Liver (tissue), 9 donors: Measurements from ENCODE around the gene TRMT2A. TPM values are rescaled to one million over a fixed set of nuclear protein-coding genes. Genes with fewer than 3 reads are reported as not detected.

Experiments used
- DNase-seq: peaks from one replicate; pipeline ENCODE4 v3.0.0-alpha.2; 2017; ENCODE audit warnings: low spot score
- H3K27ac ChIP-seq, 2 donors: one replicate each; pipeline ENCODE4 v1.7.0; 2013; ENCODE audit warnings: inconsistent platforms in 2 of 2, low read length in 2 of 2, control low read depth in 1 of 2, low read depth in 1 of 2, mild to moderate bottlenecking in 1 of 2
- H3K27me3 ChIP-seq, 4 donors: one replicate each; pipeline versions ENCODE4 v1.6.1 to v1.7.0; 2013; ENCODE audit warnings: low read length in 3 of 4, inconsistent platforms in 1 of 4, mild to moderate bottlenecking in 1 of 4, moderate library complexity in 1 of 4; ENCODE audit not compliant: control insufficient read depth in 4 of 4, insufficient read depth in 4 of 4
- H3K36me3 ChIP-seq, 4 donors: one replicate each; pipeline versions ENCODE4 v1.6.1 to v1.7.0; 2013; ENCODE audit warnings: low read length in 3 of 4, mild to moderate bottlenecking in 3 of 4, low read depth in 1 of 4, moderate library complexity in 1 of 4; ENCODE audit not compliant: control insufficient read depth in 4 of 4, insufficient read depth in 3 of 4
- H3K4me1 ChIP-seq, 4 donors: one replicate each; pipeline versions ENCODE4 v1.6.1 to v1.7.0; 2013; ENCODE audit warnings: low read length in 3 of 4, mild to moderate bottlenecking in 3 of 4, moderate library complexity in 1 of 4; ENCODE audit not compliant: control insufficient read depth in 4 of 4, insufficient read depth in 4 of 4
- H3K4me3 ChIP-seq, 3 donors: one replicate each; pipeline versions ENCODE4 v1.6.1 to v1.7.0; 2013; ENCODE audit warnings: low read length in 3 of 3, control low read depth in 1 of 3, low read depth in 1 of 3, mild to moderate bottlenecking in 1 of 3
- H3K9ac ChIP-seq, 2 donors: one replicate each; pipeline ENCODE4 v1.7.0; 2013; ENCODE audit warnings: low read length in 2 of 2, mild to moderate bottlenecking in 2 of 2, moderate library complexity in 2 of 2, control low read depth in 1 of 2, low read depth in 1 of 2
- H3K9me3 ChIP-seq, 4 donors: one replicate each; pipeline versions ENCODE4 v1.6.1 to v1.7.0; 2013; ENCODE audit warnings: low read length in 3 of 4; ENCODE audit not compliant: control insufficient read depth in 4 of 4
- EGR1 ChIP-seq, 2 donors: IDR thresholded peaks; 2 replicates each; pipeline ENCODE4 v1.6.1; 2016 to 2018; ENCODE audit warnings: antibody characterized with exemption in 2 of 2, low read depth in 2 of 2
- FOXA1 ChIP-seq: IDR thresholded peaks from 2 replicates; pipeline ENCODE4 v1.6.1; 2016; ENCODE audit warnings: antibody characterized with exemption
- FOXA2 ChIP-seq: IDR thresholded peaks from 2 replicates; pipeline ENCODE4 v1.6.1; 2016; ENCODE audit warnings: antibody characterized with exemption
- HNF4A ChIP-seq, 2 donors: conservative IDR thresholded peaks; 2 replicates each; pipeline ENCODE4 v1.6.1; 2016; ENCODE audit warnings: antibody characterized with exemption in 2 of 2, mild to moderate bottlenecking in 2 of 2
- JUND ChIP-seq, 2 donors: IDR thresholded peaks; 2 replicates each; pipeline ENCODE4 v1.6.1; 2016; ENCODE audit warnings: antibody characterized with exemption in 2 of 2
- RAD21 ChIP-seq, 2 donors: IDR thresholded peaks; 2 replicates each; pipeline ENCODE4 v1.6.1; 2016; ENCODE audit warnings: antibody characterized with exemption in 2 of 2, mild to moderate bottlenecking in 2 of 2
- RXRA ChIP-seq, 2 donors: IDR thresholded peaks; 2 replicates each; pipeline ENCODE4 v1.6.1; 2017 to 2018; ENCODE audit warnings: antibody characterized with exemption in 2 of 2, mild to moderate bottlenecking in 1 of 2
- SP1 ChIP-seq: IDR thresholded peaks from 2 replicates; pipeline ENCODE4 v1.6.1; 2018; ENCODE audit warnings: antibody characterized with exemption, mild to moderate bottlenecking
- YY1 ChIP-seq: IDR thresholded peaks from 2 replicates; pipeline ENCODE4 v1.6.1; 2016; ENCODE audit warnings: antibody characterized with exemption, mild to moderate bottlenecking
- ZBTB33 ChIP-seq: IDR thresholded peaks from 2 replicates; pipeline ENCODE4 v1.6.1; 2016; ENCODE audit warnings: antibody characterized with exemption
- whole genome bisulfite sequencing: extraction: QIAGEN DNeasy Blood & Tissue Kit; methylation state at CpG from one replicate; pipeline ENCODE4 v1.1.7; 2013; 5-methylcytosine and 5-hydroxymethylcytosine counted together
- polyA plus RNA-seq, 2 donors: library from polyadenylated mRNA; stranded (reverse) in 1 of 2; unstranded in 1 of 2; fragments of 200-250 nt in 1 of 2; fragments of >200 nt in 1 of 2; fragmentation: Nextera tagmentation in 1 of 2; extraction: Ambion mirVana in 1 of 2; gene quantifications; one replicate each; pipeline versions ENCODE4 v1.2.1 to v1.2.3, GENCODE V29; 2013 to 2015
- total RNA-seq, 2 donors: library from RNA; depleted of rRNA; stranded (reverse); fragments of >200 nt; gene quantifications; one replicate each; pipeline ENCODE4 v1.2.3, GENCODE V29; 2014
- TF ChIP-seq, protein P1 (sequence below): IDR thresholded peaks from 2 replicates; pipeline ENCODE4 v1.6.1; 2016; ENCODE audit warnings: antibody characterized with exemption
- TF ChIP-seq, protein P2 (sequence below): IDR thresholded peaks from 2 replicates; pipeline ENCODE4 v1.6.1; 2016; ENCODE audit warnings: antibody characterized with exemption
- donor health status: healthy.
- donor health status: healthy.
- donor health status: healthy.
- donor health status: healthy.
- donor health status: healthy.

Gene TRMT2A
- total and polyA plus RNA-seq, 4 donors, result 19.9 to 32.9 (median 25.2) TPM

GRCh38 chr22:20135806-20136602, 19.0 kb upstream of the TRMT2A start:
- Histone ChIP-seq H3K9ac (no peak overlapping the region), H3K4me3 (no peak overlapping the region), H3K4me1 (peaks cover 10 to 29% (median 21%) of the 10 kb centered on the region in 4 donors), H3K27ac (no peak overlapping the region), H3K9me3 (no peaks in the 10 kb centered on the region), H3K36me3 (peaks cover 0 to 5% (median 0%) of the 10 kb centered on the region in 4 donors), H3K27me3 (no peaks in the 10 kb centered on the region)
- no peak for DNase-seq
- 93% methylated on average over 25 of the region's 25 CpGs for WGBS
- TF ChIP-seq, protein P1, sequence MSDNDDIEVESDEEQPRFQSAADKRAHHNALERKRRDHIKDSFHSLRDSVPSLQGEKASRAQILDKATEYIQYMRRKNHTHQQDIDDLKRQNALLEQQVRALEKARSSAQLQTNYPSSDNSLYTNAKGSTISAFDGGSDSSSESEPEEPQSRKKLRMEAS, result no peak
- TF ChIP-seq FOXA1 (no peak), YY1 (no peak)
- TF ChIP-seq, protein P2, sequence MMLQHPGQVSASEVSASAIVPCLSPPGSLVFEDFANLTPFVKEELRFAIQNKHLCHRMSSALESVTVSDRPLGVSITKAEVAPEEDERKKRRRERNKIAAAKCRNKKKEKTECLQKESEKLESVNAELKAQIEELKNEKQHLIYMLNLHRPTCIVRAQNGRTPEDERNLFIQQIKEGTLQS, result no peak

DNA sequence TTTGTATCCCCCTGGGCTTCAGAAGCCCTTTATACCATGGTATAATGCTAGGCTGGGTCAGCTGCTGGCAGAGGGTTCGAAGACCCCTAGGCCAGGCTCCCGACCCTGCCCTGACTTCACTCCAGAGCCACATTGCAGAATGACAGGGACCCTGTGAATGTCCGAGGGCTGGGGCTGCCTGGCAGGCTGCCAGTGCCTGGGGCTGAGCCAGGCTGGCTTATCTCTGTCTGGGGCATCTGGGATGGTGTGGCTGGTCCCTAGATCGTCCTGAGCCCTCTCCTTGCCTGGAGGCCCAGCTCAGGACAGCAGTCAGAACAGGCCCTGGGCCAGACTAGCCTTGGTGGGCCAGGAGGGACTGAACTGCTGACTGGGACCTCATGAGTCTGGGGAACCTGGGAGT, 18.2 kb upstream of the TRMT2A start:
- peaks cover 10 to 36% (median 25%) of the 10 kb centered on the region in 4 donors for H3K4me1 ChIP-seq
- TF ChIP-seq SP1 (no peak), RXRA (IDR thresholded peaks at IDR 0.05) (no peak), YY1 (no peak), HNF4A (conservative IDR thresholded peaks at IDR 0.05) (no peak), EGR1 (IDR thresholded peaks at IDR 0.05; ENCODE audit: low read depth in 2 of 2) (no peak), FOXA2 (no peak), RAD21 (IDR thresholded peaks at IDR 0.05) (no peak)
- TF ChIP-seq, protein P2, result no peak
- TF ChIP-seq, protein P1, result no peak
- 54% methylated on average over 4 of the region's 4 CpGs for WGBS
- no peak overlapping the region for H3K27ac ChIP-seq
- H3K27me3 ChIP-seq, result no peaks in the 10 kb centered on the region
- no peak overlapping the region for H3K4me3 ChIP-seq
- peaks cover 0 to 5% (median 0%) of the 10 kb centered on the region in 4 donors for H3K36me3 ChIP-seq
- DNase-seq, result peak; percentile 49
- H3K9ac ChIP-seq, result no peak overlapping the region
- H3K9me3 ChIP-seq, result no peaks in the 10 kb centered on the region

- no peak for TF ChIP-seq YY1
- no peak for TF ChIP-seq RAD21 (IDR thresholded peaks at IDR 0.05)
- TF ChIP-seq ZBTB33, result no peak
- no peak for TF ChIP-seq JUND (IDR thresholded peaks at IDR 0.05)
- TF ChIP-seq, protein P2, result no peak
- no peaks in the 10 kb centered on the region for H3K9me3 ChIP-seq
- no peaks in the 10 kb centered on the region for H3K27me3 ChIP-seq
- no peak overlapping the region for H3K4me3 ChIP-seq
- no peak overlapping the region for H3K9ac ChIP-seq
- H3K4me1 ChIP-seq, result peaks cover 10 to 48% (median 37%) of the 10 kb centered on the region in 4 donors
- H3K36me3 ChIP-seq, result no peaks in the 10 kb centered on the region
- no peak overlapping the region for H3K27ac ChIP-seq
- WGBS, result 83% methylated on average over 12 of the region's 12 CpGs
- DNase-seq, result no peak
Measured at GRCh38 chr22:20133930-20134549, 17.0 kb upstream of the TRMT2A start.
